ENCODE data around the gene OR4K2. TPM values are rescaled to one million over a fixed set of nuclear protein-coding genes. Genes with fewer than 3 reads are reported as not detected.

The OR4K2 gene
- total and polyA plus RNA-seq, 11 donors: not detected

GRCh38 chr14:19917243-19917642 is 42.3 kb downstream of the OR4K2 start:
- no peak overlapping the region for H3K4me3 ChIP-seq
- TF ChIP-seq POLR2A (IDR thresholded peaks at IDR 0.05): no peak
- no peak for TF ChIP-seq CTCF (IDR thresholded peaks at IDR 0.05)
- H3K36me3 ChIP-seq: no peaks in the 10 kb centered on the region
- H3K27me3 ChIP-seq: no peaks in the 10 kb centered on the region
- no peaks in the 10 kb centered on the region for H3K4me1 ChIP-seq
- DNase-seq: no peak
- no peaks in the 10 kb centered on the region for H3K9me3 ChIP-seq
- intact Hi-C loops (cut with DNase I): no loop called here
- H3K27ac ChIP-seq: no peak overlapping the region
- no peak for ATAC-seq
- WGBS, 4 donors: 54 to 65% (median 59%) methylated on average over 3 of the region's 3 CpGs

GRCh38 chr14:19917955-19918518 is 43.1 kb downstream of the OR4K2 start:
- no peak for ATAC-seq
- WGBS, 4 donors: 54 to 73% (median 63%) methylated on average over 1 of the region's 1 CpG
- intact Hi-C loops (cut with DNase I): no loop called here

GRCh38 chr14:19918553-19919264 is 43.8 kb downstream of the OR4K2 start:
- H3K27ac ChIP-seq: no peak overlapping the region
- ATAC-seq (no peak), DNase-seq (no peak)
- H3K27me3 ChIP-seq: no peaks in the 10 kb centered on the region
- H3K4me1 ChIP-seq: no peaks in the 10 kb centered on the region
- intact Hi-C loops (cut with DNase I): no loop called here
- H3K9me3 ChIP-seq: no peaks in the 10 kb centered on the region
- H3K4me3 ChIP-seq: no peak overlapping the region
- H3K36me3 ChIP-seq: no peaks in the 10 kb centered on the region
- 46 to 49% (median 48%) methylated on average over 4 of the region's 4 CpGs for WGBS, 4 donors
- TF ChIP-seq CTCF (IDR thresholded peaks at IDR 0.05) (no peak), POLR2A (IDR thresholded peaks at IDR 0.05) (no peak)

More at GRCh38 chr14:19917955-19918518, 43.1 kb downstream of the OR4K2 start:
- H3K4me1 ChIP-seq: no peaks in the 10 kb centered on the region
- no peaks in the 10 kb centered on the region for H3K9me3 ChIP-seq
- H3K4me3 ChIP-seq: no peak overlapping the region
- DNase-seq: no peak
- no peaks in the 10 kb centered on the region for H3K27me3 ChIP-seq
- H3K36me3 ChIP-seq: no peaks in the 10 kb centered on the region
- TF ChIP-seq POLR2A (IDR thresholded peaks at IDR 0.05): no peak
- no peak for TF ChIP-seq CTCF (IDR thresholded peaks at IDR 0.05)
- no peak overlapping the region for H3K27ac ChIP-seq

GRCh38 chr14:19920021-19920657 is 45.2 kb downstream of the OR4K2 start, which contains the start of gene OR4K5:
OR4K5 (plus strand) TSS chr14:19920607; CDS start chr14:19920607, 0 bp downstream.
- no peaks in the 10 kb centered on the region for H3K27me3 ChIP-seq
- intact Hi-C loops (cut with DNase I): no loop called here
- no peaks in the 10 kb centered on the region for H3K36me3 ChIP-seq
- no peaks in the 10 kb centered on the region for H3K9me3 ChIP-seq
- TF ChIP-seq POLR2A (IDR thresholded peaks at IDR 0.05) (no peak), CTCF (IDR thresholded peaks at IDR 0.05) (no peak)
- no peak for ATAC-seq
- H3K27ac ChIP-seq: no peak within 1 kb of the TSS
- DNase-seq: no peak
- no peak within 1 kb of the TSS for H3K4me3 ChIP-seq
- no peaks in the 10 kb centered on the region for H3K4me1 ChIP-seq

All from heart left ventricle (tissue), 16 donors.